Stimulated activated CD8-positive, alpha-beta memory T cell treated with anti-CD3 and anti-CD28 coated beads, Interleukin-7, amount 100 ng/mL, for 24 hours (primary cell): ENCODE measurements around the gene MR1.

Experiments used
- DNase-seq: peaks from one replicate; pipeline ENCODE4 v3.0.0-alpha.2; 2020; ENCODE audit warnings: low read depth

Gene MR1

DNA sequence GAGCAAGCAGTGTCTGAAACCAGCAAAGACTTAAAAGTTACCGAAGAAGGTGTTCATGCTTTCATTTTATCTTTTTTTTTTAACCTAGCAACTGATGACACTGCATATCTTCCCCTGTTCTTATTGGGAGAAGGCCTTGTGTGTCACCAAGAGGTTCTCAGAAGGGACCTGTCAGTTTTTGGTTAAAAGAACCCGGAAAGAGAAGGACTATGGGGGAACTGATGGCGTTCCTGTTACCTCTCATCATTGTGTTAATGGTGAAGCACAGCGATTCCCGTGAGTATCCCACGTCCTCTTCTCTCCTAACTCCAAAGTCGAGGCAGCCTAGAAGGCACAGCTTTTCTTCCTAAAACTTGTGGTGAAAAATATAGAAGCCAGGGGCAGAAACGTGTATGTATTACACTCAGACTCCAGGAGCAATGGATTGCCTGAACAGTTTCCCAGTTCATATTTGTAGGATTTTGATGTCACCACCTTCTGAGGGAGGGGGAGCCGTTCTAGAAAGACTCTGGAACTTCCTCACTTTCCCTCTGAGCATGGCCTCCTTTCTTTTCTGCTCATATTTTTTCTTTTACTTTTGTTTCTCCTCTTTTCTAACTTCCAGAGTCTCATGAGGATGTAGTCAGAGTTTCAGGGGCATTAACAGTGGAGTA is at the start of gene MR1:
MR1 (plus strand) TSS at position 185 of the 653 bp plus-strand sequence; CDS start at position 210, 25 bp downstream.
- DNase-seq = no peak

DNA sequence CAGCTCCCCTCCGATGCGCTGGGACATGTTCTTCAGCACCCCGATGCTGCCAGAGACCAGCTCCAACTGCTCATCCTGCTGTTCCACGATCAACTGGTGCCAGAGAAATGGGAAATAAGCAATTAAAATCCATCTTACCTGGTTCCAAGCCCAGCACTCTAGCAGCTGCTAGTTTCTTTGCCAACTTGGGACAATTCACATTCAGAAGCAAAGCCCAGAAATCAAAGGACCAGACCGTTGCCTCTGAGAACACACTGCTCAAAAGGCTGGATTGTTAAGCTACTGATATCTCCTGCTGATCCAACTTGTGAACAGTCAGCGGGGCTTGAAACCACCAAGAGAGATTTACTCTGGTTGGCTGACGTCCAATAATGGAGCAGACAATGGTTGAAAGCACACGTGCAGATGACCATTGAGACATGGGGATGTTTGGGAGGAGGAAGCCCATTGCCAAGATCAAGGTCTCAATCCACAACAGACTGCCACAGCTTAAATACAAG is 45.5 kb upstream of the MR1 start:
- no peak for DNase-seq

DNA sequence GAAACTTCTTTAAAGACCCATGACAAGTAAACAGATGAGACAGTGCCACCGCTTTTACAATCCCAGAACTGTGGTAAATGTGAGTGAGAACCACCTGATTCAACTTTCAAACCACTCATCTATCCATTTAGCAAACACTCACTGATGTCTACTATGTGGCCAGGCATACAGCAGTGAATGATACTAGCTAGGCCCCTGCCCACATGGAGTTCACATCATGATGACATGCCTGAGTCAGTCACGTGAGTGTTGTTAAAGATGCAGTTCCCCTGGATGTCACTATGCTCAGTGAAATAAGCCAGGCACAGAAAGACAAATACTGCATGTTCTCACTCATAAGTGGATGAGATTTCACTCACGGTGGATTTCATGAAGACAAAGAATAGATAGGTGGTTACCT is 39.5 kb upstream of the MR1 start:
- DNase-seq = no peak

DNA sequence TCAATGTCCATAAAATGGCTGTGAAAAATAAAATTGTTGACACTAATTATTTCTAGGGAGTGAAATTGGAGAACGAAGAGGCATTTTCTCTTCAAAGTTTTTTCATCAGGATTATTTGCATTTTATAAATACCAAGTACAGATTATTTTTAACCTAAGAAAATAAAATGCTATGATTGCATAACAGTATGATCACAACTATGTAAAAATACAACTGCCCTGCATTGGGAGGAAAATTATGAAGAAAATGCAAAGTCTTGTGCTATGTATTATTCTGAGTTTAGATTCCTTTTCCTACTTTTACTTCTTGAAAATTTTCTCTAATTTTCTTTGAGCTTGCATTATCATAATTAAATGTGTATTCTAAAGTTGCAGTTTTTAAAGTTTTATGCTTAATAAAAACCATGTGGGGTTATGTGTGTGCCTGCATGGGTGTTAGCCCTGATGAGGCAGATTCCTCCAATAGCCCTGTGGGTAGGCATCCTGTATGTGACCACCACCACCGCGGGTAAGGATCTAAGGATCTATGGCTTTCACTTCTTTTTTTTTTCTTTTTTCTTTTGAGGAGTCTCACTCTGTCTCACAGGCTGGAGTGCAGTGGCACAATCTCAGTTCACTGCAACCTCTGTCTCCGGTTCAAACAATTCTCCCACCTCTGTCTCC is 35.8 kb upstream of the MR1 start:
- DNase-seq = no peak

DNA sequence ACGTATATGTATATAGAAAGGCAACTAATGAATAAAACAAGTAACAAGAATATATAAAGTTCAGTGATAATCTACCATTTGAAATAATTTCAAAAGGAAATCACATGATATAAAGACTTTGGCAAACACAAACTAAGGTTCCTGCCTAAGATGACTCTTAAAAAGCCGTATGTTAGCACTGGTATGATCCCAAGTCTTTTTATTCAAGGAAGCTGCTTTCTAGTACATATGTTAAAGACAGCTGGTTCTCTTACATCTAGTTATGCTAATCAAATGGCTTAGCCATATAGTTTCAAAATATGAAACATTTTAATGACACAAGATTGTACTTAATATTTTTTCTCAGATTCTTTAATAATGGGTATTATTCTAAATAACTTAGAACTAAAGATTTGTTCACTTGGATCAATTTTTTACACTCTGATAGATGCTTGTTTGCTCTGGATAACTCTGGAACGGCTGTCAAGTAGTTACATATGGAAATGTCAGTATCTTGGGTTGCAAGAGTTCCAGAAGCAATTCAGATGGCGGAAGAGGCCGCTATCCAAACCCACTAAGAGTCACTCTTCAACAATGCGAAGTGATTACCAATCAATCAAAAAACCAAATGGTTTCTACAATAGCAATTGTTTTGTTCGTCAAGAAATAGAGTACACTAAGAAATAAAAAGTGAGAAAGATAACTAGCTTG is 32.5 kb upstream of the MR1 start:
- no peak for DNase-seq

DNA sequence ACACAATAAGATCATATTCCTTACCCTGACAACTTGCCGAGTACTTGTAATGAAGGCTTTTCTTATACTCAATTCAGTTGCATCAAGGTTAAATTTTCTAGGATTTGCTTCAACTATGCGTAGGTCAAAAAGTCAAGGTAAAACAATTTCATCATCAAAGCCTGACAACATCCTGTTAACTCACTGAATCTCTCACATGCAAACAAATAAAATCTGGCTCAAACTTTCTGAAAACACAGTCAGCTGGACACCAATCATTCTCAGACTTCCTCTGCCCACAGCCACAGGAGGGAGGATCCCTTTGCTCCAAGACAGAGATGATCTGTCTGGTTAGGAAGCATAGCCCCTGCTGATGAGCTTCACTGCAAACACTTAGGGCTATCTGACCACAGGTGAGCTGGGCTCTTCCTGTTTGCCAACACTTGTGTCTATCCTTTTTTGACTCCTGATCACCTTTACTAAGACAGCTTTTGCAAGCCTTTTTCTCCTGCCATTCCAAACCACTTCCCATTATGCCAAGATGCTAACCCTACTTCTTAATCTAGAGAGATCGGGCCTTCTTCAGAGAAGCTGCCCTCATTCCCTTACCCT is 31.1 kb upstream of the MR1 start:
- no peak for DNase-seq

DNA sequence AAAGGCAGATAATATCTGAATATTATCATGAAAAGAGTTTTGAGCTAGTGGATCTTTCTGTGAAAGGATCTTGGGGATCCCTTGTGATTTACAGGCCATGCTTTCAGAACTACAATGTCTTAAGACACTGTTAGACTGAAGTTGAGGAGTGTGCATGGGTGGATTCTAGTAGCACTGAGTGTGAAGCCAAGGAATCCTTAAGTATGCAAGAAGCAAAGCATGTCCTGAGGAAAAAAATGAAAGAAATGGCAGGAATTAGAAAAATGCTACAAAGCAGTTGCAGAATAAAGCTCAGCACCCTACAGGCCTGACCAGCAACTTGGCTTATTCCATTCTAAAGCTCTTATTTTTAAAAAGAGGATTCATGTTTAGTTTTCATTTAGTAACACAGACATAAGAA is 23.0 kb upstream of the MR1 start:
- no peak for DNase-seq

DNA sequence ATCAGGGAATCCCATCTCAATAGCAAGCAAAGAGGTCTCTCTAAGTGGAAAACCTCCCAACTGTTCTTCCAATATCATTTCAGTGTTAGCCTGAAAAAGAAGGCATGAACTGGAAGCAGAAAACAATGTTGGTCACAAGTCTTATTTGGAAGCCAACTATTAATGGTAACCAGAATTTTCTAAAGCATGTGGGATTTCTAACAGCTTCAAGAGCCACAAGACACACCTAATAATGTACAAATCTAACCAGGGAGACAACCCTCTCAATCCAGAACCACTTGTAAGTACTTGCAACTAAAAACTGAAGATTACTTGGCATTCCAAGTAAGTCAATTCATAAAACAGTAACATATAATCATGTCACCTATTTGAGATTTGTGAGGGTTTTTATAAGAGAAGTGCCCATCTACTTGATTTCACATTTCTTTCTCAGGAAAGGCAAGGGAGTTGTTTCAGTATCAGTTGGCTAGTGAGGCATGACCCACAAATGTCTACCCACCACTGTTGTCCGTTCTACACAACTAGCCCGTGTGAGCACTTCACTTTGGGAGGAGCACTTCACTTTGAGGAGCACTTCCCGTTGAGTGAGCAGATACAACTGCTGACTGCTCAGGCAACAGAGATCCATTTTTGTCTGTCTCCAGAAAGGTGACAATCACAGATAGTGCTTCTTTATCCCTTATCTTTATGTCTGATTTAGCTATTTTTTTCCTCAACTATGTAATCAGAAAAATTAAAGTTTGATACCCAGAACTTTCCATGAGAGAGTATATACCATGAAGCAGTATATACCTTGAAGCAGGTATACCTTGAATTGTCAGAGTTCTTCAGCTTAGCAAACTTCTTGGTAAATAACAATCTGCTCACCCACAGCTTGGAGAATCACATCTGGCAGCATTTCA is 22.2 kb upstream of the MR1 start:
- DNase-seq = no peak

DNA sequence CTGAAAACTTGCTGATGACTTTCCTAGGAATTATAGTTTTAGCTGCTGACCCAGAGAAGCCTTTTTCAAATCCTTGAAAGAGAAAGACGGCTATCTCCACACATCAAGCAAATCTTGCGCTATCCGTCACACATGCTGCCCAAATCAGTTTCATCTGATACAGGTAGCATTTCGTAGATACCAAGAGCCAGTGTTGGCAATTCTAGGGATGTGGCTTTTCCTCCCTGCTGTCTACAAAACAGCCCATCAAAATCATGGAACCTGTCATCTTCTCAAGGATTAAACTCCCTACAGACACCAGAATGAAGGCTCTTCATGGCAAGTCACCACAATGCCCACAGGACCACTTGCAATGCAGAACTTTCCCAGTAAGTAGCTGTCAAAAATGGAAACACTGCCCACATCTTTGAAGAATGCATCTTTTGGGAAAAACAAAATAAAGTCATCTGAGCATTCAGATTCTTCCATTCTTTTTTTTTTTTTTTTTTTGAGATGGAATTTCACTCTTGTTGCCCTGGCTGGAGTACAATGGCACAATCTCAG is 21.5 kb upstream of the MR1 start:
- no peak for DNase-seq

DNA sequence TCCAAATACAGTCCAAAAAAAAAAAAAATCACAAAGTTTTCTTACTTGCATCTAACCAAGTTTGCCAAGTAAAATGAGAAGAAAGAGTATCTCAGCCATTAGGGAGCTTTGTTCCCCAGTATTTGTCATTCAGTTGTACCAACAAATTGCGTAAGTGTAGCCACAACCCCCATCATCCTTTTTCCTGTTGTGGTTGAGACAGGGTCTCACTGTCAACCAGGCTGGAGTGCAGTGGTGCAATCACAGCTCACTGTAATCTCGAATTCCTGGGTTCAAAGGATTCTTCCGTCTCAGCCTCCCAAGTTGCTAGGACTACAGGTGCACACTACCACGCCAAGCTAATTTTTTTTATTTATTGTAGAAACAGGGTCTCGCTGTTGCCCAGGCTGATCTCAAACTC is 20.6 kb upstream of the MR1 start:
- no peak for DNase-seq

DNA sequence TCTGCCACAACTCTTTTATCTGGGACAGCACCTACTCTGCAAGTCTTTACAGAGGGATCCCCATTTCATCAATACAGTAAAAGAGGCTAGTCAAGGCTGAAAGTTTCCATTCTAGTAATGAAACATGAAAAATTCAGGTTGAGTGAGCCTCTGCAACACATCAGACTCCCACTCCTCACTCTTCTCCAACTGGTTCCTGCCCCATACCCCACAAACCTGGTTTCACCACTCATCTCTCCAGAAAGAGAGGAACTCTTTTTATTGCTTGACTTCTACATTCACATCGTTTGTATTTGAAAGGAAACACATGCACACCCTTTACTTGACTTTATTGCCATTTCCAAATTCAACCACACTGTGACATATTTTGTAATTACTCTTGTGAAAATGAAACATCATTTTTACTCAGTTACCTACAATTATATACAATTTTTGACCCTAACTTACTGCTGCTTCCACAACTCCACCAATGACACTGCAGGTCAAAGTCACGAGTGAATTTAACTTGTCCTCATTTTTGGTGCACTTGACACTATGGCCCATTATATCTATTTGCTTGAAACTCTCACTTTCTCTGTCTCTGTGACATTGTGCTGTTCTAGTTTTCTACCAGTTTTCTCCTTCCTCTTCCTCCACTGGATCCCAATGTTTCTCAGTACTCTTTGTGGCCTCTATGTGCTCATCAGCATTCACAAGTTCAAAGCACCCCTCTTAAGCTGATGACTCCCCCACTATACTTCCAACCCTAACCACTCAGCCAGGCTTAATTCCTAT is 19.1 kb upstream of the MR1 start:
- DNase-seq = no peak

DNA sequence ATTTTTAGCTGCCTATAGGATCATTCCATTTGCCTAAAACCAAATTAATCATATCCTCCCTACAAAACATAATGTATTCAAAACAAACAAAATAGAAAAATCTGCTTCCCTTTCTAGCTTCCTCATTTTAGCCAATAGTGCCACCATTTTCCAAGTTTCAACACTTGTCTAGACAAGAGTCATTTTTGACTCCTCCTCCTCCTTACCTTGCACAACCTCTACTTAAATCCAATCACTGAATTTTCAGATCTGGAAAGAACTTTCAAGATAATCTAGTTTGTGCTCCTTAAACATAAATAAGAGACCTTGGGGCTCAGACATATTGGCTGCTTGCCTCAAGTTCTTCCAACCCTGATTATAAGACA is 18.6 kb upstream of the MR1 start:
- DNase-seq = no peak

DNA sequence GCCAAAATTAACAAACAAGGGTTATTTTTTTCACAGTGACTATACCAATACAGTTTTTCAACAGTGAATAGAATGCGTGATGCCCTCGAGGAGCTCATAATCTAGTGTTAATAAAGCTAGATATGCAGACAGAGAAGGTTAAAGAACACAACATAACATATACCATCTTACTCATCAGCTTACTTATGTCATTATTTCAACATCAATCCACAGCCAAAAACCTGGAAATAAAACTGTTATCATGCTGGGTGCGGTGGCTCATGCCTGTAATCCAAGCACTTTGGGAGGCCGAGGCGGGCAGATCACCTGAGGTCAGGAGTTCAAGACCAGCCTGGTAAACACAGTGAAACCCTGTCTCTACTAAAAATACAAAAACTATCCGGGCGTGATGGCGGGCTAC is 17.2 kb upstream of the MR1 start:
- no peak for DNase-seq

DNA sequence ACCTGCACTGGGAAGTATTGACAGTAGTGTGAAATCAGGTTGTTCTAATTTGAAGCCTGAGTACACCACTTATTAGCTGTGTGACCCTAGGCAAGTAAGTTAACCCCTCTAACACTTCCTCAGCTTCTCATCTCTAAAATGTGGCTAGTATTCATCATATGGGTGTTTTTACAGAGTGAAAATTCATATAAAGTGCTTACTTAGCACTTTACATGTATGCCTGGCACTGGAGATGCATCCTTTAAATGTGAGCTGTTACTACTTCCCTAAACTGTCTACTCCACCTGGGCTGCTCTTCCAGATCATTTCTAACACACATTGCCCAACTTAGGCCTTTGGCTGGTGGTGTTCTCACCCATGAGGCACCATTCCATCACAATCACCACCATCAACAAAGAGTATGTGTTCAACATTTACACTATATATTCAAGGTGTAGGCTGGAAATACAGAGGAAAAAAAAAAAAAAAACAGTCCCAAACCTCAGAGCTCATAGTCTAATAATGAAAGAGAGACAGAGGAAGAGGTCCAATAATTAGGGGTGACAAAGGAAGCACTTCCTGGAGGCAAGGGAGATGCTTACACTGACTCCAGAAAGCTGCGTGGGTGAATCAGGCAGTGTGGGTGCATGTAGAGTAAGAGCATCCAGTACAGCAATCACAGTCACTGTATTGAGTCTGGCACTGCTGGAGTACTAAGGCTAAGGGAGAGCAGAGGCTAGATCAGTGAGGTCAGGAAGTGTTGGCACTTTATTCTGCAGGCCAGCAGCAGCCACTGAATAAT is 14.7 kb upstream of the MR1 start:
- no peak for DNase-seq

DNA sequence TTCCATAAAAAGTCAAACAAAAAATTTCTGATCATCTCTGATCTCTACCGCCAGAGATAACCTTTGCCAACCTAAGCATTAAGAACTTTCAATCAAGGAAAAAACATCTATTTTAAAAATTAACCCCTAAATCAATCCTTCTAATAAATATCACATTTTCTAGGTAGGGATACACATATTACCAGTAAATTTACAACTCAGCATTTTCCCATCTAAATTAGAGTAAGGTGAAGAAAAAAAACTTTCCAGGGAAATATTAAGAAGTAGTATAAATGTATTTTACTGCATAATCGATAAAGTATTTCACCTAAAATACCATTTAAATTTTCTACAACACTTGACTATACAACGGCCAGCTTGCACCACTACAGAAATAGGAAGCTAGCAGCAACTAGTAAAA is 12.6 kb upstream of the MR1 start:
- no peak for DNase-seq

DNA sequence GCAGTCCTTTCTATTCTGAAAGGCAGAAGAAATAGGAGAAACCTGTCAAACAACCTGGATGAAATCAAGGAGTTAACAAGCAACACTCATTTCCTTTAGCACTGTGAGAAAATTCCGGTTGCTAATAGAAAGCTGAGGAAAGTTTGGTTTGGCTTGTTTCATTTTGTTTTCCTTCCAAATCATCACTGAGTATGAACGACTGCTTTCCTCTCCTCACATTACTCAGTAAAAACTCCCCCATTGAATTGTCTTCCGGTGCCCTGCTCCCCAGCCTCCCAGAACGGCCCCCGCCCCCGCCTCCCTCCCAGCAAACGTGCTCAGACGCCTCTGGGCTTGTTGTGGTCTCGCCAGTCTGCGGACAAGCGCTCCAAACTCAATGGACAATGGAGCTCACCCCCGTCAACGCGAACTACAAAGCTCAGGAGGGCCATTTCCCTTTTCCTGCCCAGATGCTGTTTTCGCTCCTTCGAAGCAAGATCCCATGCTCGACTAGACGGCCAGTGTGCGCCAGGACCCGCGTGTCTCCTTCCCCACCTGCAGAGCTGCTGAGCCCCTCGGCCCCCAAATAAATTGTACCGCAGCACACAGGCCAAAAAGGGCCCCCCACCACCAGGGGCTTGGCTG is 11.9 kb upstream of the MR1 start:
- DNase-seq = peak; percentile 53

DNA sequence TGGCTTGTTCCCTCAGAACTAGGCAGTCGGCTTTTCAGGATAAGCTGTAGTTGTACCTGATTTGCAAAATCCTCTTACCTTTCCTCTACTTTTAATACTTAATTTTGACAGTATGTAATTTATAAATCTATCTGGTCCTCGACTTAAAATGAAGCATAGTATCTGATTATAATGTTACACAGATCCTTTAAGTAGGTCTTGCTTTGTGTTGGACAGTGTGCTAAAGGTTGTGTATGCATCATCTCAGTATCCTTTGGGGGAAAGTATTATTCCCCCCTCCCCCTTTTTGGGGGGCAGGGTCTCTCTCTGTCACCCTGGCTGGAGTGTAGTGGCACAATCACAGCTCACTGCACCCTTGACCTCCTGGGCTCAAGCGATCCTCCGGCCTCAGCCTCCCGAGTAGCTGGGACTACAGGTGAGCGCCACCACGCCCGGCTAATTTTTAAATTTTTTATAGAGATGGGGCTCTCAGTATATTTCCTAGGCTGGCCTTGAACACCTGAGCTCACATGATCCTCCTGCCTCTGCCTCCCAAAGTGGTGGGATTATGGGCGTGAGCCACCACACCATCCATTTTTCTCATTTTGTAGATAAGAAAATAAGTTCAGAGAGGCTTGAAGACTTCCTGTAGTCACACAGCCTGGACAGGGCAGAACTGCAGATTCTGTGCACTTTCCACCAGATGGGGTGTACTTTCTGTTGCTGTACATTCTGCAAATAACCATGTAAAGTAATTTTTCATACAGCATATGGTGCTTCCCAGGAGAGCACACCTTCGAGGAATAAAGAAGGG is 10.3 kb upstream of the MR1 start:
- no peak for DNase-seq

DNA sequence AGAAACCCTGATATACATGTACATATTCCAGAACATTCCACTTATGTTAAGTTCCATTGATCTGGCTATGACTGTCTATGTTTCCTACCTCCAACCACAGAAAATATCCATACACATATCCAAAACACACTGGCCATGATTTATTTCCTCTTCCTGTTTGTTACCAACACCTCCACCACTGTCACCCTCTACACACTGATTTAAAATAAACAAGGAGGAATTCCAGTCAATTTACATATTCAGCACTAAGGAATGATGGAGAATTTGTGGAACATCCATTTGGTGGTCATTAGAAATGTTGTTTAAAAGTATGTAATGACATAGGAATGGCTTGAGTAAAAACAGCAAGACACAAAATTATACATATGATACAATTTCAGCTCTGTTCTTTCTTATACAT is 5.6 kb upstream of the MR1 start:
- DNase-seq = no peak

DNA sequence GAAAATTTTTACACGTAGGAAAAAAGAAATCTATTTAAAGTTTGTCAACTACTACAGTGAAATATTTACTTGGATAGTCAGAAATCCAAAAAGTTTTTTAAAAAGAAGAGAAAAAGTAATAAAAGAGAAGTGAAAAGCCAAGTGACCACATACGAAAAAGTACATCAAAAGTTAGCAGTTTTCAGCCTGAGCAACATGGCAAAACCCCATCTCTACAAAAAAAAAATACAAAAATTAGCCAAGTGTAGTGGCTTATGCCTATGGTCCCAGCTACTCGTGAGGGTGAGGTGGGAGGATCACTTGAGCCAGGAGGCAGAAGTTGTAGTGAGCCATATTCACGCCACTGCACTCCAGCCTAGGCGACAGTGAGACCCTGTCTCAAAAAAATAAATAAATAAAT is 5.2 kb upstream of the MR1 start:
- DNase-seq = no peak
